DOHH2 (cell line): ENCODE measurements around the gene DCAF10.
A peak's percentile ranks its signal among the peaks of the same experiment; 100 is the strongest.

ENCODE experiments used
- H3F3A ChIP-seq: fragments of 200-600 bp; sonication (generic), shearing (Covaris generic); 2 replicates; pipeline ENCODE4 v1.6.0; 2016; ENCODE audit warnings: antibody characterized with exemption, mild to moderate bottlenecking; ENCODE audit not compliant: control insufficient read depth, insufficient read depth
- H3K27ac ChIP-seq: fragments of 200-600 bp; sonication (generic); 2 replicates; pipeline ENCODE4 v1.5.1; 2014; ENCODE audit warnings: low read depth, mild to moderate bottlenecking, low read length, moderate library complexity
- H3K27me3 ChIP-seq: fragments of 200-600 bp; sonication (generic); 2 replicates; pipeline ENCODE4 v1.6.1; 2014; ENCODE audit warnings: mild to moderate bottlenecking, low read length, mixed read lengths; ENCODE audit not compliant: control insufficient read depth
- H3K36me3 ChIP-seq: fragments of 200-600 bp; sonication (generic); 2 replicates; pipeline ENCODE4 v1.6.1; 2014; ENCODE audit warnings: mild to moderate bottlenecking, low read length, moderate library complexity, mixed read lengths; ENCODE audit not compliant: control insufficient read depth
- H3K4me1 ChIP-seq: fragments of 200-600 bp; sonication (generic); 2 replicates; pipeline ENCODE4 v1.6.1; 2014; ENCODE audit warnings: mild to moderate bottlenecking, low read length, mixed read lengths; ENCODE audit not compliant: control insufficient read depth
- H3K4me2 ChIP-seq: fragments of 200-600 bp; sonication (generic); 2 replicates; pipeline ENCODE4 v1.6.0; 2014; ENCODE audit warnings: mild to moderate bottlenecking, low read length, moderate library complexity
- H3K4me3 ChIP-seq: fragments of 200-600 bp; sonication (generic); 2 replicates; pipeline ENCODE4 v1.5.1; 2014; ENCODE audit warnings: mild to moderate bottlenecking, low read length, mixed read lengths
- H3K79me2 ChIP-seq: fragments of 200-600 bp; sonication (generic); 2 replicates; pipeline ENCODE4 v1.6.1; 2014; ENCODE audit warnings: mild to moderate bottlenecking, low read length, mixed read lengths; ENCODE audit not compliant: control insufficient read depth
- H3K9me2 ChIP-seq: fragments of 200-600 bp; sonication (generic); replicated peaks from 2 replicates; pipeline ENCODE4 v1.6.1; 2014; ENCODE audit warnings: mild to moderate bottlenecking, low read length, mixed read lengths; ENCODE audit not compliant: control insufficient read depth
- H3K9me3 ChIP-seq: fragments of 200-600 bp; sonication (generic); 2 replicates; pipeline ENCODE4 v1.6.1; 2014; ENCODE audit warnings: antibody characterized with exemption, low read length, mixed read lengths; ENCODE audit not compliant: control insufficient read depth, insufficient read depth
- H4K20me1 ChIP-seq: fragments of 200-600 bp; sonication (generic); 2 replicates; pipeline ENCODE4 v1.6.0; 2014; ENCODE audit warnings: low read depth, mild to moderate bottlenecking, antibody characterized with exemption, low read length, moderate library complexity; ENCODE audit not compliant: control insufficient read depth, insufficient read depth
- EZH2phosphoT487 ChIP-seq: fragments of 200-600 bp; sonication (generic); IDR thresholded peaks from 2 replicates; pipeline ENCODE4 v1.6.1; 2017; ENCODE audit warnings: borderline replicate concordance, mild to moderate bottlenecking, antibody characterized with exemption, low read length, moderate library complexity, mixed read lengths
- TF ChIP-seq, protein P1 (sequence below): fragments of 200-600 bp; sonication (generic); IDR thresholded peaks from one replicate; pipeline ENCODE4 v1.5.1; 2014; ENCODE audit warnings: antibody characterized with exemption, mild to moderate bottlenecking, low read depth, low read length; ENCODE audit not compliant: poor library complexity, severe bottlenecking

Gene DCAF10

DNA sequence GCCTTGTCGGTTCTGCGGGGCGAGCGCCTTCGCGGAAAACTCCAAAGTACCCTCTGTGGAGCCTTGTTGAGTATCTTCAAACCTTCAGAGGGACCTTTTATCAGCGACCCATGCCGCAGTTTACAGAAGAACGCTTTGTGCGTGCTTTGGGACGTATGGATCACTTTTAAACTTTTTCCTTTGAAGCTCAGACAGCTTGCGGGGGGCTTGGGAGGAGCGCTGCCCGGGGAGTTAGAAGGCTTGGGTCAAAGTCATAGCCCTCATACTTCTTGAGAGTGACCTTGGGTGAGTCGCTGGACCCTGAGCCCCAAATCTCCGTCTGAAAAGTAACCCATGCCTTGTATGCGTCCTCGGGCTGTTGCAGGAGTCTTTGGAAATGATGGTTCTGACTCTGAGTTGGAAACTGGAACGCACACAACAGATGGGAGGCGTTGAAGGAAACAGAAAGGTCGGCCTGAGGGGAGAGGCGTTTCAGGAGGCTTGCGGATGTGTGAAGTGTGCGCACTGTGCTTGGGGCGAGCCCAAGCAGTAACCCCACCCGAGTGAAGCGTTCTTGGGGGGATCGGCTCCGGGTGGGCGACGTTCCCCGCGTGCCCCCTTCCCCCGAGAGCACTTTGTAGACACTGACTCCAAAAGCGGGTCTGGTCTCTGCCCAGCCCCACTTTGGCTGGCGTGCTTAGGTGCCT is 104.0 kb downstream of the DCAF10 start:
- no peaks in the 10 kb centered on the region for H3K9me2 ChIP-seq
- H3K36me3 ChIP-seq: peaks cover 9% of the 10 kb centered on the region
- H3K27ac ChIP-seq: no peak overlapping the region
- H3K4me2 ChIP-seq: peak overlapping the region; percentile 79
- H3K27me3 ChIP-seq: no peaks in the 10 kb centered on the region
- H3K9me3 ChIP-seq: no peaks in the 10 kb centered on the region
- peaks cover 22% of the 10 kb centered on the region for H3K4me1 ChIP-seq
- H3K4me3 ChIP-seq: peak overlapping the region; percentile 89
- TF ChIP-seq EZH2phosphoT487: no peak
- TF ChIP-seq, protein P1, sequence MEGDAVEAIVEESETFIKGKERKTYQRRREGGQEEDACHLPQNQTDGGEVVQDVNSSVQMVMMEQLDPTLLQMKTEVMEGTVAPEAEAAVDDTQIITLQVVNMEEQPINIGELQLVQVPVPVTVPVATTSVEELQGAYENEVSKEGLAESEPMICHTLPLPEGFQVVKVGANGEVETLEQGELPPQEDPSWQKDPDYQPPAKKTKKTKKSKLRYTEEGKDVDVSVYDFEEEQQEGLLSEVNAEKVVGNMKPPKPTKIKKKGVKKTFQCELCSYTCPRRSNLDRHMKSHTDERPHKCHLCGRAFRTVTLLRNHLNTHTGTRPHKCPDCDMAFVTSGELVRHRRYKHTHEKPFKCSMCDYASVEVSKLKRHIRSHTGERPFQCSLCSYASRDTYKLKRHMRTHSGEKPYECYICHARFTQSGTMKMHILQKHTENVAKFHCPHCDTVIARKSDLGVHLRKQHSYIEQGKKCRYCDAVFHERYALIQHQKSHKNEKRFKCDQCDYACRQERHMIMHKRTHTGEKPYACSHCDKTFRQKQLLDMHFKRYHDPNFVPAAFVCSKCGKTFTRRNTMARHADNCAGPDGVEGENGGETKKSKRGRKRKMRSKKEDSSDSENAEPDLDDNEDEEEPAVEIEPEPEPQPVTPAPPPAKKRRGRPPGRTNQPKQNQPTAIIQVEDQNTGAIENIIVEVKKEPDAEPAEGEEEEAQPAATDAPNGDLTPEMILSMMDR: peak; percentile 7
- H3K79me2 ChIP-seq: peaks cover 32% of the 10 kb centered on the region
- H3F3A ChIP-seq: no peaks in the 10 kb centered on the region
- H4K20me1 ChIP-seq: no peaks in the 10 kb centered on the region

DNA sequence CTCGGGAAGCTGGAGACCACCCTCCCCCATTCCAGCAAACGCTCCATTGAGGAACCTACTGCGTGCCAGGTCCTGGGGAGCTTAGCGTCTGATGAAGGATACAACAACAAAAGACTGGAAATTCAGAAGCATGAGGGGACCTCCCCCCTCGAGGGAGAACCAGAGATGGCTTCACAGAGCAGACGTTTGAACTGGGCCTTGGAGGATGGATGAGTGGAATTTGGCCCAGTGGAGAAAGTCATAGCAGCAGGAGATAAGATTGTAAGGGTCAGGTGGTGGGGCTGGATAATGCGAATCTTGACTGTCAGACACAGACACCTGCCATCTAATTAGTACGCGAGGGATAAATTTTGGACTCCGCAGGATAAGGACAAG is 104.5 kb downstream of the DCAF10 start:
- H3K27me3 ChIP-seq: no peaks in the 10 kb centered on the region
- no peaks in the 10 kb centered on the region for H4K20me1 ChIP-seq
- TF ChIP-seq EZH2phosphoT487: no peak
- TF ChIP-seq, protein P1: no peak
- H3K27ac ChIP-seq: no peak overlapping the region
- no peak overlapping the region for H3K4me3 ChIP-seq
- no peaks in the 10 kb centered on the region for H3F3A ChIP-seq
- no peak overlapping the region for H3K4me2 ChIP-seq
- H3K9me3 ChIP-seq: no peaks in the 10 kb centered on the region
- peaks cover 32% of the 10 kb centered on the region for H3K79me2 ChIP-seq
- no peaks in the 10 kb centered on the region for H3K9me2 ChIP-seq
- peaks cover 22% of the 10 kb centered on the region for H3K4me1 ChIP-seq
- peaks cover 8% of the 10 kb centered on the region for H3K36me3 ChIP-seq

DNA sequence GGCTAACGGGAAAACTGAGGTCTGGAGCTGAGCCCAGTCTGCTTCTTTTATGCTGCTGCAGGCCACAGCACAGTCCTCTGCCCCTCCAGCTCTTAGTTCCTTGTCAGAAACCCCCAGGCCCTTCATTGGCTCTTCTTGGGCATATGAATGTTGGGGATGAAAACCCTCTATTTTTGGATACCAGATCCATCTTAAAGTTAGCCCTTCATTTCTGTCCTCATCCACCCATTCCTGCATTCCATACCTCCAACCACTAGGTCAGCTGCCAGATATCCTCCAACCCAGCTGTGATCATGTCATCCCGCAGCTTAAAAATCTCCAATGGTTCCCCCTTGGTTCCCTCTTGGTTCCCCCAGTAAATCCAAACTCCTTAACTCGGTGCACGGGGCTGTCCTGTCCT is 105.2 kb downstream of the DCAF10 start:
- peaks cover 22% of the 10 kb centered on the region for H3K4me1 ChIP-seq
- no peaks in the 10 kb centered on the region for H4K20me1 ChIP-seq
- no peaks in the 10 kb centered on the region for H3K9me2 ChIP-seq
- no peak overlapping the region for H3K27ac ChIP-seq
- H3K9me3 ChIP-seq: no peaks in the 10 kb centered on the region
- H3K4me3 ChIP-seq: no peak overlapping the region
- H3K79me2 ChIP-seq: peaks cover 29% of the 10 kb centered on the region
- H3K27me3 ChIP-seq: no peaks in the 10 kb centered on the region
- no peaks in the 10 kb centered on the region for H3F3A ChIP-seq
- H3K4me2 ChIP-seq: no peak overlapping the region
- TF ChIP-seq, protein P1: no peak
- no peak for TF ChIP-seq EZH2phosphoT487
- peaks cover 6% of the 10 kb centered on the region for H3K36me3 ChIP-seq
